H1 (cell line): ENCODE data around the gene DHRS9.

Experiments used
- CBX5 ChIP-seq: fragments of 300-800, 300-1000 bp; sonication (generic); IDR thresholded peaks from 2 replicates; pipeline ENCODE4 v1.7.1; 2016; ENCODE audit warnings: antibody characterized with exemption, low read length, low read depth
- CEBPB ChIP-seq: IDR thresholded peaks from 2 replicates; pipeline ENCODE4 v1.6.1; 2012; ENCODE audit warnings: low read depth, low read length
- CTCF ChIP-seq, 3 experiments: IDR thresholded peaks; 1 replicate in 2 of 3; 2 replicates in 1 of 3; pipeline versions ENCODE4 v1.5.1 to v1.6.1; 2011; ENCODE audit warnings: low read length in 3 of 3, mild to moderate bottlenecking in 3 of 3, inconsistent platforms in 2 of 3, low read depth in 1 of 3, moderate library complexity in 1 of 3; ENCODE audit not compliant: insufficient read depth in 1 of 3; ENCODE audit errors: control extremely low read depth in 1 of 3
- EP300 ChIP-seq, 2 experiments: IDR thresholded peaks; 1 replicate in 1 of 2; 2 replicates in 1 of 2; pipeline ENCODE4 v1.6.1; 2011 to 2012; ENCODE audit warnings: low read depth in 2 of 2, low read length in 2 of 2, mild to moderate bottlenecking in 2 of 2, borderline replicate concordance in 1 of 2, inconsistent platforms in 1 of 2, moderate library complexity in 1 of 2
- EZH2 ChIP-seq: fragments of 200-600 bp; sonication (generic); IDR thresholded peaks from 2 replicates; pipeline ENCODE4 v1.7.1; 2012; ENCODE audit warnings: low read depth, mild to moderate bottlenecking, moderate library complexity, low read length, inconsistent platforms; ENCODE audit not compliant: severe bottlenecking
- POLR2AphosphoS5 ChIP-seq: IDR thresholded peaks from 2 replicates; pipeline ENCODE4 v1.6.1; 2011; ENCODE audit warnings: low read depth, low read length
- RFX5 ChIP-seq: IDR thresholded peaks from 2 replicates; pipeline ENCODE4 v1.6.1; 2011; ENCODE audit warnings: low read depth, low read length, improper control_type of control experiment, borderline replicate concordance
- SIN3A ChIP-seq, 2 experiments: IDR thresholded peaks in 1 of 2; conservative IDR thresholded peaks in 1 of 2; 2 replicates each; pipeline ENCODE4 v1.6.1; 2011 to 2012; ENCODE audit warnings: low read length in 2 of 2, improper control_type of control experiment in 1 of 2, low read depth in 1 of 2, mild to moderate bottlenecking in 1 of 2
- SP4 ChIP-seq: IDR thresholded peaks from 2 replicates; pipeline ENCODE4 v1.6.1; 2012; ENCODE audit warnings: low read length, inconsistent platforms

GRCh38 chr2:169119851-169120250 lies 50.5 kb downstream of the DHRS9 start:
- TF ChIP-seq POLR2AphosphoS5 (no peak), CTCF (IDR thresholded peaks at IDR 0.05; ENCODE audit: control extremely low read depth in 1 of 3, insufficient read depth in 1 of 3, low read depth in 1 of 3, low read length in 3 of 3) (no peak), RFX5 (no peak), SP4 (no peak), SIN3A (conservative IDR thresholded peaks at IDR 0.05 in 1 of 2, IDR thresholded peaks at IDR 0.05 in 1 of 2; ENCODE audit: low read depth in 1 of 2, low read length in 2 of 2) (no peak), CEBPB (no peak), EP300 (IDR thresholded peaks at IDR 0.05; ENCODE audit: borderline replicate concordance in 1 of 2, low read depth in 2 of 2, low read length in 2 of 2) (no peak), EZH2 (no peak), CBX5 (no peak)
